Measurements from ENCODE around the gene SLC22A31.
A peak's percentile ranks its signal among the peaks of the same experiment; 100 is the strongest.
"Not testable (repeated sequence)": the region's sequence is repeated elsewhere in the genome, so short reads cannot be mapped to it uniquely, and the experiment has no call there.

Gene SLC22A31

DNA sequence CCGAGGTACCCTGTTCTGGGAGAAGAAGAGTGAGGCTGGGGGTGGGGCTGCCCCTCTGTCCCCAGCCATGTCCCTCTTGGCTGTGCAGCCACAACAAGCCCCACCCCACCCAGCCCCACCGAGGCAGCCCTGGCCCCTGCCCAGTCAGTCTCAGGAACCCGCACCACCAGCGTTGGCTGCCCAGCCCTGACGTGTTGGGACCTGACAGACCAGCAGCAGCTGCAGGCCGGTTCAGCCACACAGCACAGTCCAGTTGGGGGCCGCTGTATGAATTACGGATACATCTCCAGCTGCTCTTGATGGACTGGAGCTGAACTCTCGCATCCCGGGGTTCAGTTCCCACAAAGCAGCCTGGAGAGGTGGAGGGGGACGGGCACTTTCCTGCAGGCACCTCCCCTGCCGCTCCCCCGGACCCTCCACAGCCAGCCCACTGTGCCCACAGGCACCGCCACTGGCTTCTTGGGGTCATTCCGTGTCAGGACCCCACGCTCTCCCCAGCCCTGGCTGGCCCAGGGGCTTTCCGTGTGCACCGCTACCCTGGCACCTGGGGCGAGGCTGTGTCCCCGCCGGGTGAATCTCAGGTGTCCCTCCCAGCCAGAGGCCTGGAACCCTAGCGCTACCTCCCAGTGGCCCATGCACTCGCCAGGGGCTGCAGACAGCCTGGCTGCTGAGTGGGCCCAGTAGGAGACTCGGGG lies 21.7 kb downstream of the SLC22A31 start:
- no peak for DNase-seq

- DNase-seq = no peak
These were observed 22.8 kb downstream of the SLC22A31 start for GRCh38 chr16:89177501-89177900.

DNA sequence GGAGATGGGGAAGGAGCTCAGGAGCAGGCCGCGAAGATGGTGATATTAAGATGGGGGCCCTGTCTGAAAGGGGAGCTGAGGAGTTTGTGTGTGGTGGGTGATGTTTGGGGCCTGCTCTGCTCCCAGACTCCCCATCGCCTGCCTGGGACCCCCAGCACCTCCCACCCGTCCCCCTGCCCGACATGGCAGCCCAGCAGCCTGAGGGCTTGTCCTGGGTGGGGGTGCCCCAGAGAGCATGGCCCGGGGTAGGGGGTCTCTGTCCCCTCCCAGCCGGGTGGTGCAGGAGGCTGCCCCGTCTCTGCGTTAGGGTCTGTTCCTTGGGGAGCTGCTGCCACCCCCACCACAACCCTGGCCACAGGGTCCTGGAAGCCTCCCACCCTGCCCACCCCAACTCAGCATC lies 23.6 kb downstream of the SLC22A31 start:
- no peak for DNase-seq

DNA sequence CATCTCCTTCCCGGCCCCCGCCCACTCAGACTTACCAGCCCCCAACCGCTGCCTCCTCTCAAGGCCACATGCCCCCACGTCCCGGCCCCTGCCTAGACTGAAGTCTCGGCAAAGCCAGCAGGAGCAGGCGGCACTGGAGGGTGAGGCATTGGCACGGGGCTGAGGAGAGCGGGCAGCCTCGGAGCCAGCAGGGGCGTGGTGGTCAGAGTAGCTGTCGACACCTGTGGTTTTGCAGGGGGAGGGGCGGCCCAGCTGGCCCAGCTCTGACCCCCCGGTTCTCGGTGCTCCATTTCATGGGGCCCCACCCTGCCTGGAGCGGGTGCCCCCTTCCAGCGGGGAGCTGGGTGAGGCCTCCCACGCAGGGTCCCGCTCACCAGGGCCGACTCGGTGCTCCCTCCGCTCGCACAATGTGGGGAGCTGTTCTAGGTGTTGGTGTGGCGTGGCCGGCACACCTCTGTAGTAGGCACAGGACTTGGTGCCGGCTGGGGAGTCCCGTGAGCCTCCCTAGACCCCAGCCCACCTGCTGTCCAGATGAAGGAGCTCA lies 24.1 kb downstream of the SLC22A31 start:
- DNase-seq = no peak

GRCh38 chr16:89175280-89176146 lies 24.8 kb downstream of the SLC22A31 start:
- no peak for DNase-seq

- DNase-seq = no peak
These were observed 25.5 kb downstream of the SLC22A31 start for GRCh38 chr16:89174877-89175276.

DNA sequence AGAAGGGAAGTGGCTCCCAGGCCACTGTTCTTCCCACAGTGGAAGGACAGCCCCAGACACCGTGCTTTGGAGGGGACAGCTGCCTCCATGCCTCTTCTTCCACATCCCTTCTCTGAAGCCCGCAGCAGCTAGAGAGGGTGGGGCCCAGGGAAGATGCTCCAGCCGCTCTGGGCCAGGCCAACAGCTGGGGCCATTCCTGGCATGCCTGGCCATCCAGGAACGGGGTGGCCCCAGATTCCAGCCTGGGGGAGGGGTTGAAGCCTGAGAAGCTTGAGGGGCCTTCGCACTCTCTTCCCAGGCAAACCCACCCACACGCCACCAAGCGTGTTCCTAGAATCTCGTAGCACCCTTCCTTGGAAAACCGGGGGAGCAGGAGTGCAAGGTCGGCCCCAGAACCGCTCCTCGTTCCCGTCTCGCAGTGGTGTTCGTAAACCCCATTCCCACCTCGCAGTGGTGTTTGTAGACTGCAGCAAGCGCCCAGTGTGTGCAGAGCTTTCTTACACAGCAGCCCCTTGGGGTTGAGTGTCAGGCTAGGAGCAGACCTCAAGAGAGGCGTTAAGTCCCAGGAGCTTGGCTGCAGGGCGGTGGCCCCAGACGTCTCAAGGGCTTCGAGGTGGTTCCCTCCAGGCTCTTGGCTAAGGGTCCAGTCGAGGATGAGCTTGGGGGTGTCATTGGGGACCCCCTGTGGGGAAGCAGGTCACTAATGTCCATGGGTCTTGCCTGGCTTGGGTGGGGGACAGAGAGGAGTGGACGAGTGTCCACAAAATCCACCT lies 26.1 kb downstream of the SLC22A31 start:
- DNase-seq = no peak

GRCh38 chr16:89173174-89173921 lies 27.0 kb downstream of the SLC22A31 start:
- DNase-seq = no peak

- no peak for DNase-seq
These were observed 27.7 kb downstream of the SLC22A31 start for GRCh38 chr16:89172528-89173173.

GRCh38 chr16:89172171-89172527 lies 28.2 kb downstream of the SLC22A31 start:
- no peak for DNase-seq

- DNase-seq = peak; percentile 91
These were observed 28.8 kb downstream of the SLC22A31 start, which contains the start of gene CDH15 for GRCh38 chr16:89171216-89172170. Gene CDH15, plus strand, starts transcription at chr16:89171748. Its CDS starts 84 bp downstream, at chr16:89171832.

- DNase-seq = peak; percentile 71
These were observed 29.8 kb downstream of the SLC22A31 start for GRCh38 chr16:89170346-89171215.

DNA sequence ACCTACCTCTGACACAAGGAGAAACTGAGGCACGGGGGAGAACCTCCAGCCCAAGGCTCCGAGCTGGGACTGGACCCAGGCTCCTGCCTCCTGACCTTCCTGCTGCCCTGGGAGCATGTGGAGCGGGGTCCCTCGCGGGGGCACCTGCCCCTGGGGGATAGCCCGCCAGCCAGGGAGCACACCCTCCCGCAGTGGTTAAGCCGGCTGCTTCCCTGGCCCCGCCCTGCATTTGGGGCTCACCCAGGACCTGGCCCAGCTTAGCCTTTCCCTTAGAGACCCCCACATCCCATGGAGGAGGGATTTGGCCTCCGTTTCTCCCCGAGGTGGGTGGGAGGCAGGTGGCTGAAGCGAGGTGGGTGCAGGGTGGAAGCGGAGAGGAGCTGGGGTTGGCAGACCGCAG lies 30.6 kb downstream of the SLC22A31 start:
- DNase-seq = no peak

DNA sequence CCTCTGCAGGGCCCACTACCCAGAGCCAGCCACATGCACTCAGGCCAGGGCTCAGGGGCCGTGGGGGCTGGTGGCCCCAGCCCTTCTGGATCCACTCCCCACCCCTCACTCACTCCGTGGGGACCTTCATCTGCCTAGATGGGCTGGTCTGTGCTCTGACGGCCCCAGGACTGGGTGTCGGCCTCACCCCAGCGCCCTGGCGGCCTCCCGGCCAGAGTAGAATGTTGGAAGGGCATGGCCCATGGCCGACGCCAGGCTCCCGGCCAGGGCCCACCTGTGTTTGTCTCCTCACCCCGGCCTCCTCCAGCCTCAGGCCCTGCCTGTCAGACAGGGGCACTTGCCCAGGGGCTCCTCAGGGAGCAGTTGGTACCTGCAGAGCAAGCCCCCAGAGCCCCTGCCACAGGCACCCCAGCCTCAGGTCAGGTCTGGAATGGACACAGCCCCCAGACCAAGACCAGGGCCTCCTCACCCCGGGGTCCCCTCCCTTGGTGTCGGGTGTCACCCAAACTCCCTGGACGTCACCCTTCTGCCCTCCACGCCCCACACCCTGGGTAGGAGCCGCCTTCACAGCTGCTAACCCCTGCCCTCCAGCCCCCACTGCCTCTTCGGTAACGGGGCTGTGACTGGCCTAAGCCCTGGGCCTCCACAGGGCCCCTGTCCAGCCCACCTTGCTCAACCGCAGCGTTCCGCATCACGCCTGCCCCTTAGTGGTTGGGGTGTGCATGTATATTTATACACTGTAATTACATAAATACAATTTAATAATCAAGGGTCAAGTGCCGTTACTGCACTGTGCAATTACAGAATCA lies 31.8 kb downstream of the SLC22A31 start:
- no peak for DNase-seq

DNA sequence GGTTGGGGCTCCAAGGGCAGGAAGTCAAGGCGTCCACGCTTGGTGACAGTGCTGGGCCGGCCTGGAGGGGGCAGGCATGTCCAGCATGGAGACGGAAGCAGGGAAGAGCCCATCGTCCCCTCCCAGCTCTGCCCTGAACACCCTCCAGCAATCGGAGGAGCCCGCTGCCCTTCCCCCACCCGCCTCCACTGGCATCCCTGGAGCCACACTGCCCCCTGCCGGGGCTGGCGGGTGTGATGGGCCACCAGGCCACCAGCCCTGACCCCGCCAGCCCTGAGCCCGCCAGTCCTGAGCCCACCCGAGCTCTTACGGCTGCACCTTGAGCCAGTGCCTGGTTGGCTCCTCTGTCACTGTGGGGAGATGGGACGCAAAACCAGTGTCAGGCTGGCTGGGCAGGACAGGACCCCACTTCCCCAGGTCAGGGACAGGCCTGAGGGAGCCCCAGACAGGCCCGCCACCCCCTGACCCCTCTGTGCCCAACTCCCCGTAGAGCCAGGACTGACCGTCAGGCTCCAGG lies 32.9 kb downstream of the SLC22A31 start:
- DNase-seq = peak; percentile 73

DNA sequence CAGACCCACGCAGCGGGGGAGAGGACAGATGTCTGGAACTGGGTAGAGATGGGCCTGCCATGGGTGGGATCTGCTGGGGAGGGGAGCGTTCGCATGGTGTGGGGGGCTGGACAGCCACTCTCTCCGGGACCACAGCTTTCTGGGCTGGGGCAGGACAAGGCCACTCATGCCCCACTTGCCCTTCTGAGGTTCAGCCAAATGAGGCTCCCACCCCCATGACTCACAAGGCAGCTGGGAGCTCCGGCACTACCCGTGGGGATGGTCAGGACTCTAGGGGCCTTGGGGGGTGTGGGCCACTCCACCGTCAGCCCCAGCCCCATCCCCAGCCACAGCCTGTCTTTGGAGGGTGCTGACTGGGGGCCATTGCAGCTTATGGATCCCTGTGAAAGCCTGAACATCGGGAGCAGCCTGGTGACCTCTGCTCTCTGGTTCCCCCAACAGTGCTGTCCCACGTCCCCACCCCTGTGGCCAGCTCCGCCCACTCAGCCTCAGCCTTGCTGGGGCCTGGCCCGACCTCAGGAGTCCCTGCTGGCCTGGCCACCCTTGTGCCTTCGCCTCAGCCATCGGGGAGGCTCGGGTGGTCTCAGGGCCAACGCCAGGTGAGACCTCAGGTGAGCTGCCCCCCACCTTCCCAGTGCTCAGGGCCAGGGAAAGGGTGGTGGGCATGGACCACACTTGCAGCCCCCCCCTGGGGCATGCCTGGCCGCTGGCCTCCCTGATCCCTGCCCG lies 33.5 kb downstream of the SLC22A31 start:
- DNase-seq = no peak

DNA sequence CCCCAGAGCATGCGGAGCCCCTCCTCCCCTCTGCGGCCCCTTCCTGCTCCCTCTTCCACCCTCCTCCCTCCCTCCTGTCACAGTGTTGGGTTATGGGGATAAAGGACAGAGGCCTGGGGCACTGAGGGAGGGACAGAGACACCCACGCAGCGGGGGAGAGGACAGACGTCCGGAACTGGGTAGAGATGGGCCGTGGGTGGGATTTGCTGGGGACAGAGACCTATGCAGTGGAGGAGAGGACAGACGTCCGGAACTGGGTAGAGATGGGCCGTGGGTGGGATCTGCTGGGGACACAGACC lies 34.7 kb downstream of the SLC22A31 start:
- not testable (repeated sequence) for DNase-seq

All from NCI-H146 (cell line).